Measurements from ENCODE around the gene AMACR. TPM values are rescaled to one million over a fixed set of nuclear protein-coding genes. Genes with fewer than 3 reads are reported as not detected.
"Not testable (repeated sequence)": the region's sequence is repeated elsewhere in the genome, so short reads cannot be mapped to it uniquely, and the experiment has no call there.

The AMACR gene
- total and polyA plus RNA-seq, 7 donors = 1.5 to 14.4 (median 5.6) TPM

- no peak for TF ChIP-seq CTCF (IDR thresholded peaks at IDR 0.05)
- WGBS, 3 donors = 45 to 63% (median 59%) methylated on average over 2 of the region's 2 CpGs
- intact Hi-C loops (cut with DNase I) = no loop called here
Measured at GRCh38 chr5:33958176-33958575, 49.7 kb downstream of the AMACR start.

GRCh38 chr5:33957577-33958150 is 50.2 kb downstream of the AMACR start:
- intact Hi-C loops (cut with DNase I) = no loop called here
- WGBS, 3 donors = 58 to 61% (median 60%) methylated on average over 2 of the region's 2 CpGs
- Histone ChIP-seq H3K4me1 (no peaks in the 10 kb centered on the region), H3K27ac (no peak overlapping the region), H3K27me3 (ENCODE audit: insufficient read depth in 3 of 3, low read length in 2 of 3) (peaks cover 0 to 2% (median 0%) of the 10 kb centered on the region in 3 donors), H3K36me3 (ENCODE audit: insufficient read depth in 1 of 2, low read depth in 1 of 2) (no peaks in the 10 kb centered on the region), H3K4me3 (no peak overlapping the region), H3K9me3 (no peaks in the 10 kb centered on the region)
- no peak for DNase-seq
- ATAC-seq = no peak
- TF ChIP-seq CTCF (IDR thresholded peaks at IDR 0.05) = no peak

More at GRCh38 chr5:33958176-33958575, 49.7 kb downstream of the AMACR start:
- Histone ChIP-seq H3K4me1 (no peaks in the 10 kb centered on the region), H3K9me3 (no peaks in the 10 kb centered on the region), H3K4me3 (no peak overlapping the region), H3K27ac (no peak overlapping the region), H3K27me3 (ENCODE audit: insufficient read depth in 3 of 3, low read length in 2 of 3) (peaks cover 0 to 2% (median 0%) of the 10 kb centered on the region in 3 donors), H3K36me3 (ENCODE audit: insufficient read depth in 1 of 2, low read depth in 1 of 2) (no peaks in the 10 kb centered on the region)
- DNase-seq (no peak), ATAC-seq (no peak)

- intact Hi-C loops (cut with DNase I); H3K4me1 ChIP-seq; H3K36me3 ChIP-seq (ENCODE audit: insufficient read depth in 1 of 2, low read depth in 1 of 2); H3K27ac ChIP-seq; H3K27me3 ChIP-seq (ENCODE audit: insufficient read depth in 3 of 3, low read length in 2 of 3); H3K9me3 ChIP-seq; H3K4me3 ChIP-seq; DNase-seq; ATAC-seq: not testable (repeated sequence)
- 76 to 97% (median 96%) methylated on average over 4 to 5 of the region's 5 CpGs for WGBS, 3 donors
Measured at GRCh38 chr5:33952175-33952574, 55.7 kb downstream of the AMACR start.

- WGBS, 3 donors = 78 to 81% (median 79%) methylated on average over 12 of the region's 12 CpGs
- Histone ChIP-seq H3K36me3 (ENCODE audit: insufficient read depth in 1 of 2, low read depth in 1 of 2) (no peaks in the 10 kb centered on the region), H3K4me3 (no peak overlapping the region), H3K27me3 (ENCODE audit: insufficient read depth in 3 of 3, low read length in 2 of 3) (peaks cover 0 to 5% (median 2%) of the 10 kb centered on the region in 3 donors), H3K9me3 (no peaks in the 10 kb centered on the region), H3K27ac (no peak overlapping the region), H3K4me1 (no peaks in the 10 kb centered on the region)
- no peak for TF ChIP-seq CTCF (IDR thresholded peaks at IDR 0.05)
- intact Hi-C loops (cut with DNase I) = no loop called here
- ATAC-seq (no peak), DNase-seq (peak in 1 of 2 donors; percentile 38)
Measured at GRCh38 chr5:33944543-33945132, 63.2 kb downstream of the AMACR start.

GRCh38 chr5:33941090-33941489 is 66.8 kb downstream of the AMACR start:
- peaks cover 0 to 38% (median 22%) of the 10 kb centered on the region in 3 donors for H3K27me3 ChIP-seq (ENCODE audit: insufficient read depth in 3 of 3, low read length in 2 of 3)
- WGBS, 3 donors = 82 to 84% (median 83%) methylated on average over 5 of the region's 5 CpGs

More at GRCh38 chr5:33941090-33941489, 66.8 kb downstream of the AMACR start:
- DNase-seq = no peak
- ATAC-seq = no peak
- Histone ChIP-seq H3K36me3 (ENCODE audit: insufficient read depth in 1 of 2, low read depth in 1 of 2) (no peaks in the 10 kb centered on the region), H3K27ac (no peak overlapping the region), H3K4me3 (no peak overlapping the region), H3K9me3 (no peaks in the 10 kb centered on the region), H3K4me1 (peaks cover 4% of the 10 kb centered on the region)
- no peak for TF ChIP-seq CTCF (IDR thresholded peaks at IDR 0.05)
- intact Hi-C loops (cut with DNase I) = no loop called here
